Measurements from ENCODE around the gene FRY. TPM values are rescaled to one million over a fixed set of nuclear protein-coding genes. Genes with fewer than 3 reads are reported as not detected.

The FRY gene
- total RNA-seq, 1 donor from 2014 or later = 2.4 TPM

- Mint-ChIP-seq H3K9me3 (no peaks in the 10 kb centered on the region), H3K27me3 (ENCODE audit: insufficient read depth) (no peaks in the 10 kb centered on the region), H3K27ac (no peak overlapping the region), H3K4me3 (no peak overlapping the region), H3K4me1 (ENCODE audit: low read depth) (no peaks in the 10 kb centered on the region), H3K36me3 (ENCODE audit: low read depth) (no peaks in the 10 kb centered on the region)
- intact Hi-C loops (cut with micrococcal nuclease) = no loop called here
- no peak for DNase-seq (ENCODE audit: low spot score)
Measured at GRCh38 chr13:32208860-32209259, 177.3 kb downstream of the FRY start.

DNA sequence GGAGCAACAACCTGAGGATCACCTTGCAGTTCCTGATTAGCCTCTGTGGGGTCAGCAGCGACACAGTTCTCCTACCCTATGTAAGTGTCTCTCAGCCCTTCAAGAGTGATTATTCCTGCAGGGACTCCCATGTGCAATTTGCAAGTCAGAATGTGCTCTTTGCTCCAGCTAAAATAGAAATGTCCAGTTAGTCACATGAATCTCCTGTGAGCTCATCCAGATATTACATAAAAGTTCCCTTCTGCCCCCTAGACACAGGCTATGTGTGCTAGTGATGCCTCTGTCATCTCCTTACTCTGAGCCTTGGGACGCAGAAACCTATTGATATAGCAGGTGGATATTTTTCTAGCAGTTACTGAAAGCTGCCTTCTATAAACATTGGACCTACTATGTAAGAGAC is 178.1 kb downstream of the FRY start:
- H3K27me3 Mint-ChIP-seq (ENCODE audit: insufficient read depth) = no peaks in the 10 kb centered on the region
- peaks cover 2% of the 10 kb centered on the region for H3K36me3 Mint-ChIP-seq (ENCODE audit: low read depth)
- H3K4me1 Mint-ChIP-seq (ENCODE audit: low read depth) = no peaks in the 10 kb centered on the region
- no peak overlapping the region for H3K4me3 Mint-ChIP-seq
- DNase-seq (ENCODE audit: low spot score) = no peak
- intact Hi-C loops (cut with micrococcal nuclease) = no loop called here
- H3K9me3 Mint-ChIP-seq = no peaks in the 10 kb centered on the region
- no peak overlapping the region for H3K27ac Mint-ChIP-seq

- no peaks in the 10 kb centered on the region for H3K4me1 Mint-ChIP-seq (ENCODE audit: low read depth)
- intact Hi-C loops (cut with micrococcal nuclease) = no loop called here
Measured at GRCh38 chr13:32210101-32210500, 178.5 kb downstream of the FRY start.

DNA sequence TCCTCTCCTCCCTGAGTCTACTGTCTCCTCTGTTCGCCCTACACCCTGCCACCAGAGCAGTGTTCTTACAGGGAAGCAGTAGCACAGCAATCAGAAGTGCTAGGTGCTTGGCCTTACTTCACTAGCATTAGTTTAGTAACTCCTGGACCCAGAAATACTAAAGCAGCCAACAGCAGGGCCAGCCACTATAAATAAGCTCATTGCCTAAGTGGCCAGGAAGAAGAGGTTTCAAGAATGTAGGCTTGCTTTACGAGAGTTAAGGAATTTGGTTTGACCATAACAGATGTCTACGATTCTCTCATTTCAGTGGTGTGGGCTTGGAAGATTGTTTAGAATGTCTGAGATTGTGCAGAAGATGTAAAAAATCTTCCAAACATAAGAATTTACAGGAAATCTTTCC is 180.2 kb downstream of the FRY start:
- peaks cover 2% of the 10 kb centered on the region for H3K36me3 Mint-ChIP-seq (ENCODE audit: low read depth)
- no peak overlapping the region for H3K27ac Mint-ChIP-seq

More at GRCh38 chr13:32210101-32210500, 178.5 kb downstream of the FRY start:
- no peaks in the 10 kb centered on the region for H3K9me3 Mint-ChIP-seq
- H3K4me3 Mint-ChIP-seq = no peak overlapping the region
- no peaks in the 10 kb centered on the region for H3K27me3 Mint-ChIP-seq (ENCODE audit: insufficient read depth)
- no peak overlapping the region for H3K27ac Mint-ChIP-seq
- peaks cover 2% of the 10 kb centered on the region for H3K36me3 Mint-ChIP-seq (ENCODE audit: low read depth)
- DNase-seq (ENCODE audit: low spot score) = no peak

DNA sequence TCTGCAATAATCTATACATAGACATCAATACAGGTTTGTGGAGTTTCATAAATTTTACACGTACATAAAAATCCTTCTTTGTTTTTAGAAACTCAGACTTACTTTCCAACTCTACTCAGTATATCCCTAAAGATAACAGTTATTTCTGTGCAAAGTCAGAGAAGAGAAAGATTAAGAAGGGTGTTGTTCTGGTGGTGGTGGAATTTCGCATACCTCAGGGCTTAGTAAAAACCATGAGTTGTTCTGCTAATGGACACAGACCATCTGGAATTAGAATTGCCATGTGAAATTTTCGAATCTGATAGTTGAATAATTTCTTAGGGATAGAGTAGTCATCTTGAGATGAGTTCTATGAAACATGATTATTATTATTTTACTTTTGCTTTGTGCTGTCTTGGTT is 180.8 kb downstream of the FRY start:
- Mint-ChIP-seq H3K36me3 (ENCODE audit: low read depth) (peaks cover 2% of the 10 kb centered on the region), H3K4me1 (ENCODE audit: low read depth) (no peaks in the 10 kb centered on the region), H3K27ac (no peak overlapping the region)

More for the DNA sequence above, 180.2 kb downstream of the FRY start:
- Mint-ChIP-seq H3K4me1 (ENCODE audit: low read depth) (no peaks in the 10 kb centered on the region), H3K27me3 (ENCODE audit: insufficient read depth) (no peaks in the 10 kb centered on the region), H3K9me3 (no peaks in the 10 kb centered on the region), H3K4me3 (no peak overlapping the region)
- intact Hi-C loops (cut with micrococcal nuclease) = no loop called here
- no peak for DNase-seq (ENCODE audit: low spot score)

GRCh38 chr13:32213626-32214025 is 182.1 kb downstream of the FRY start:
- intact Hi-C loops (cut with micrococcal nuclease) = no loop called here
- Mint-ChIP-seq H3K36me3 (ENCODE audit: low read depth) (peaks cover 2% of the 10 kb centered on the region), H3K27me3 (ENCODE audit: insufficient read depth) (no peaks in the 10 kb centered on the region), H3K4me3 (no peak overlapping the region), H3K4me1 (ENCODE audit: low read depth) (no peaks in the 10 kb centered on the region), H3K27ac (no peak overlapping the region), H3K9me3 (no peaks in the 10 kb centered on the region)
- no peak for DNase-seq (ENCODE audit: low spot score)

More for the DNA sequence above, 180.8 kb downstream of the FRY start:
- intact Hi-C loops (cut with micrococcal nuclease) = no loop called here
- no peaks in the 10 kb centered on the region for H3K27me3 Mint-ChIP-seq (ENCODE audit: insufficient read depth)
- no peak for DNase-seq (ENCODE audit: low spot score)
- H3K9me3 Mint-ChIP-seq = no peaks in the 10 kb centered on the region
- no peak overlapping the region for H3K4me3 Mint-ChIP-seq

DNA sequence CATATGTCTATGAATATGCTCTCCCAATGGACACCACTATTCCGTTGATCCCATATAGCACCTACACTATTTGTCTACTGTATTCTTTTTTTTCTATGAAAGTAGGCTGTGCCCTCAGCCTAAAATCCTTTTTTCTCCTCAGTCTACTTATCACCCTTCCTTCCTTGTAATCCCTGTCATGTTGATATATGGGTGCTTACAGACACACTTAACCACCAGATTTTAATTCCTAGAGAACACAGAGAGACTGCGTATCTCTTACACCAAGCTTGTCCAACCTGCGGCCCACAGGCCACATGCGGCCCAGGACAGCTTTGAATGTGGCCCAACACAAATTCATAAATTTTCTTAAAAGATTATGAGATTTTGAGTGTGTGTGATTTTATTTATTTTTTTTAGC is 182.5 kb downstream of the FRY start:
- Mint-ChIP-seq H3K27ac (no peak overlapping the region), H3K4me1 (ENCODE audit: low read depth) (no peaks in the 10 kb centered on the region), H3K27me3 (ENCODE audit: insufficient read depth) (no peaks in the 10 kb centered on the region), H3K4me3 (no peak overlapping the region), H3K36me3 (ENCODE audit: low read depth) (peaks cover 2% of the 10 kb centered on the region), H3K9me3 (no peaks in the 10 kb centered on the region)
- intact Hi-C loops (cut with micrococcal nuclease) = no loop called here
- no peak for DNase-seq (ENCODE audit: low spot score)

GRCh38 chr13:32216281-32216680 is 184.7 kb downstream of the FRY start:
- Mint-ChIP-seq H3K4me3 (no peak overlapping the region), H3K27ac (no peak overlapping the region), H3K36me3 (ENCODE audit: low read depth) (peaks cover 2% of the 10 kb centered on the region), H3K4me1 (ENCODE audit: low read depth) (no peaks in the 10 kb centered on the region), H3K27me3 (ENCODE audit: insufficient read depth) (no peaks in the 10 kb centered on the region), H3K9me3 (no peaks in the 10 kb centered on the region)
- DNase-seq (ENCODE audit: low spot score) = no peak
- intact Hi-C loops (cut with micrococcal nuclease) = no loop called here

GRCh38 chr13:32222046-32222676 is 190.6 kb downstream of the FRY start:
- no peaks in the 10 kb centered on the region for H3K27me3 Mint-ChIP-seq (ENCODE audit: insufficient read depth)
- no peak overlapping the region for H3K27ac Mint-ChIP-seq
- H3K36me3 Mint-ChIP-seq (ENCODE audit: low read depth) = no peaks in the 10 kb centered on the region
- intact Hi-C loops (cut with micrococcal nuclease) = no loop called here
- no peaks in the 10 kb centered on the region for H3K9me3 Mint-ChIP-seq
- no peaks in the 10 kb centered on the region for H3K4me1 Mint-ChIP-seq (ENCODE audit: low read depth)
- H3K4me3 Mint-ChIP-seq = no peak overlapping the region
- no peak for DNase-seq (ENCODE audit: low spot score)

DNA sequence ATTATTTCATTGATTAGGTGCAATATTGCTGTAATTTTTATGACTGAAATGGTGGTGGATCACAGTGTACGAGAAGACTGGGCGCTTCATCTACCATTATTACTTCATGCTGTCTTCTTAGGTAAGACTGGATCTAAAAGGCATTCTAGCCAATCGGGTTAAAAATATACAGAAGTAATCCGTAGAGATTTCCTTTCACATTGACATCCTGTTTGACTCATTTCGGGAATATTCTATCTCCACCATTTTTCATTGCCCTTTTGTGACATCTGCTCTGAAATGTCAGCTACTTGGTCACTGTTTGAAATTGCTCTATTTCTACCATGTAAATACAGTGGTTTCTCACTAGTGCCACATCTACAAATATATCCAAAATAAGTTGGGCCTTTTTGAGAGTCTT is 193.3 kb downstream of the FRY start:
- intact Hi-C loops (cut with micrococcal nuclease) = no loop called here
- no peaks in the 10 kb centered on the region for H3K9me3 Mint-ChIP-seq
- DNase-seq (ENCODE audit: low spot score) = no peak
- no peak overlapping the region for H3K27ac Mint-ChIP-seq
- H3K4me1 Mint-ChIP-seq (ENCODE audit: low read depth) = no peaks in the 10 kb centered on the region
- H3K27me3 Mint-ChIP-seq (ENCODE audit: insufficient read depth) = no peaks in the 10 kb centered on the region
- peaks cover 1% of the 10 kb centered on the region for H3K36me3 Mint-ChIP-seq (ENCODE audit: low read depth)
- H3K4me3 Mint-ChIP-seq = no peak overlapping the region

DNA sequence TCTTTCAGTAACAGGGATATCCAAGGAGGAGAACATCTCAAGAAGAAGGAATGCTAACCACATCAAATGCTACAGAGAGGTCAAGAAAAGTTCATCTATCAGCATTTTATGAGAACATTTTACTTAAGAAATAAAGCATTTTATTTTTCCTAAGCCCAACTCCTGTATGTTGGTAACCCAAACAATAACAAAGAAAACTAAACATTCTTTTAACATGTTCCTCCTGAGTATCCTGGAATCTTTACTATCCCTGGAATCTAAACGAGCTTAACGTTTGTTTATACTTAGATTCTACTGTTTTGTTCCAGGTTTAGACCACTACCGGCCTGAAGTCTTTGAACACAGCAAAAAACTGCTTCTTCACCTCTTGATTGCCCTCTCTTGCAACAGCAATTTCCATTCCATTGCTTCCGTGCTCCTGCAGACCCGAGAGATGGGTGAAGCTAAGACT is 193.9 kb downstream of the FRY start:
- H3K27me3 Mint-ChIP-seq (ENCODE audit: insufficient read depth) = no peaks in the 10 kb centered on the region
- H3K27ac Mint-ChIP-seq = no peak overlapping the region
- no peak for DNase-seq (ENCODE audit: low spot score)
- H3K36me3 Mint-ChIP-seq (ENCODE audit: low read depth) = peaks cover 1% of the 10 kb centered on the region
- H3K4me3 Mint-ChIP-seq = no peak overlapping the region
- intact Hi-C loops (cut with micrococcal nuclease) = no loop called here
- H3K4me1 Mint-ChIP-seq (ENCODE audit: low read depth) = no peaks in the 10 kb centered on the region
- H3K9me3 Mint-ChIP-seq = no peaks in the 10 kb centered on the region

DNA sequence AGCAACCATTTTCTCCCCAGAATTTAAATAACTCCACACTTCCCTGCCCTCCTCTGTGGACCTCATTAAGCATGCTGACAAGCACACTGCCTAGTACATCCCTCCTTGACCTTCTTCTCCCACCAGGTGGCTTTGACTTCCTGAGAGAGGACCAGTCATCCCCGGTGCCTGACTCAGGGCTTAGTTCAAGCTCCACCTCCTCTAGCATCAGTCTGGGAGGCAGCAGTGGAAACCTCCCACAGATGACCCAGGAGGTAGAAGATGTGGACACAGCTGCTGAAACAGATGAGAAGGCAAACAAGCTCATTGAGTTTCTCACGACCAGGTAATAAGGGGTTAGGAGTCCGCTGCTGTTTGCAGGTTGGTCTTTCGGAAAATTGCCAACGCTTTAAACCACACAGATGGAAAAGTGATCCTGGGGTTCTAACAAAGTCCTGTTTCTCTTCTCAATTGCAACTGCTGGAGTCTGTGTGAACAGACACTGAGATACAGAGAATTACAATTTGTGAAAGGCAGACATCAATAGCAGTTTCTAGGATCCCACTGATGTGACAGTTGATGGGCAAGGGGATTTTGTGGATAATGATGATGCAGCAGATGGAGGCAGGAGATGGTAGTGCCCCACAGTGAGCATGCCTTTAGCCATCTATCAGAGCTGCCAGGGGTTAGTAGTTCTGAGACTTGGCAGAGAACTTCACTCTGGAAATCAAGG is 196.9 kb downstream of the FRY start:
- H3K4me3 Mint-ChIP-seq = no peak overlapping the region
- no peak for DNase-seq (ENCODE audit: low spot score)

GRCh38 chr13:32229443-32229842 is 197.9 kb downstream of the FRY start:
- Mint-ChIP-seq H3K4me1 (ENCODE audit: low read depth) (no peaks in the 10 kb centered on the region), H3K9me3 (no peaks in the 10 kb centered on the region), H3K4me3 (no peak overlapping the region), H3K36me3 (ENCODE audit: low read depth) (peaks cover 4% of the 10 kb centered on the region), H3K27me3 (ENCODE audit: insufficient read depth) (no peaks in the 10 kb centered on the region), H3K27ac (no peak overlapping the region)
- no peak for DNase-seq (ENCODE audit: low spot score)
- intact Hi-C loops (cut with micrococcal nuclease) = no loop called here

More for the DNA sequence above, 196.9 kb downstream of the FRY start:
- intact Hi-C loops (cut with micrococcal nuclease) = no loop called here
- no peaks in the 10 kb centered on the region for H3K4me1 Mint-ChIP-seq (ENCODE audit: low read depth)
- peaks cover 4% of the 10 kb centered on the region for H3K36me3 Mint-ChIP-seq (ENCODE audit: low read depth)
- H3K27ac Mint-ChIP-seq = no peak overlapping the region
- no peaks in the 10 kb centered on the region for H3K9me3 Mint-ChIP-seq
- H3K27me3 Mint-ChIP-seq (ENCODE audit: insufficient read depth) = no peaks in the 10 kb centered on the region
